OCI-LY3 (cell line): Measurements from ENCODE around the gene DCAF4.
A peak's percentile ranks its signal among the peaks of the same experiment; 100 is the strongest.

Experiments used
- H2AFZ ChIP-seq: fragments of 200-600, 300-600 bp; shearing (Covaris generic); 2 replicates; pipeline ENCODE4 v1.6.0; 2014; ENCODE audit warnings: antibody characterized with exemption, low read depth, low read length
- H3K27ac ChIP-seq: fragments of 200-600, 300-600 bp; sonication (generic); 2 replicates; pipeline ENCODE4 v1.5.1; 2014; ENCODE audit warnings: mild to moderate bottlenecking, low read length, moderate library complexity, mixed read lengths
- H3K27me3 ChIP-seq: fragments of 200-600, 300-600 bp; sonication (generic); 2 replicates; pipeline ENCODE4 v1.6.1; 2014; ENCODE audit warnings: low read depth, low read length, mixed read lengths
- H3K36me3 ChIP-seq: fragments of 200-600, 300-600 bp; sonication (generic); replicated peaks from 2 replicates; pipeline ENCODE3; 2014; ENCODE audit warnings: low read depth, low read length, mixed read lengths
- H3K4me1 ChIP-seq: fragments of 300-600, 200-600 bp; sonication (generic); 2 replicates; pipeline ENCODE4 v1.6.1; 2014; ENCODE audit warnings: low read length, mixed read lengths
- H3K4me2 ChIP-seq: fragments of 200-600, 300-600 bp; sonication (generic); 2 replicates; pipeline ENCODE4 v1.6.1; 2014; ENCODE audit warnings: low read length, mixed read lengths
- H3K4me3 ChIP-seq: fragments of 300-600, 200-600 bp; sonication (generic); 2 replicates; pipeline ENCODE4 v1.5.1; 2014; ENCODE audit warnings: antibody characterized with exemption, mild to moderate bottlenecking, low read length, moderate library complexity
- H3K79me2 ChIP-seq: fragments of 300-600, 200-600 bp; shearing (Covaris generic); 2 replicates; pipeline ENCODE4 v1.6.1; 2014; ENCODE audit warnings: mild to moderate bottlenecking, low read length, mixed read lengths
- H3K9ac ChIP-seq: fragments of 300-600, 200-600 bp; shearing (Covaris generic); 2 replicates; pipeline ENCODE4 v1.6.0; 2014; ENCODE audit warnings: mild to moderate bottlenecking, low read length, moderate library complexity
- H3K9me3 ChIP-seq: fragments of 200-600, 300-600 bp; shearing (Covaris generic); 2 replicates; pipeline ENCODE4 v1.6.1; 2014; ENCODE audit warnings: low read length, mixed read lengths; ENCODE audit not compliant: insufficient read depth
- H4K20me1 ChIP-seq: fragments of 200-600, 300-600 bp; sonication (generic); 2 replicates; pipeline ENCODE4 v1.6.1; 2016; ENCODE audit warnings: low read length, mixed read lengths; ENCODE audit not compliant: insufficient read depth
- CTCF ChIP-seq: fragments of 200-600, 300-600 bp; sonication (generic); IDR thresholded peaks from 2 replicates; pipeline ENCODE4 v1.5.1; 2014; ENCODE audit warnings: antibody characterized with exemption, low read length, low read depth
- EZH2phosphoT487 ChIP-seq: fragments of 200-600 bp; shearing (Covaris generic); IDR thresholded peaks from 2 replicates; pipeline ENCODE4 v1.6.1; 2018; ENCODE audit warnings: antibody characterized with exemption, mixed run types, low read depth

DCAF4 gene

GRCh38 chr14:72891666-72892102 lies 34.6 kb upstream of the DCAF4 start:
- Histone ChIP-seq H3K4me2 (peak overlapping the region; percentile 100), H3K27ac (no peak overlapping the region), H3K79me2 (peaks cover 65% of the 10 kb centered on the region), H3K27me3 (no peaks in the 10 kb centered on the region), H3K9me3 (no peaks in the 10 kb centered on the region), H4K20me1 (no peaks in the 10 kb centered on the region), H3K4me3 (peak overlapping the region; percentile 91), H2AFZ (no peak overlapping the region), H3K36me3 (peaks cover 3% of the 10 kb centered on the region), H3K9ac (peak overlapping the region; percentile 80), H3K4me1 (peaks cover 31% of the 10 kb centered on the region)
- no peak for TF ChIP-seq EZH2phosphoT487
- TF ChIP-seq CTCF, result no peak

GRCh38 chr14:72892103-72892878 lies 34.0 kb upstream of the DCAF4 start:
- Histone ChIP-seq H3K36me3 (peaks cover 3% of the 10 kb centered on the region), H3K27ac (peak overlapping the region; percentile 73; the same call in 1 of the 2 replicates), H2AFZ (no peak overlapping the region), H3K4me1 (peaks cover 31% of the 10 kb centered on the region), H3K9me3 (no peaks in the 10 kb centered on the region), H4K20me1 (no peaks in the 10 kb centered on the region), H3K27me3 (no peaks in the 10 kb centered on the region), H3K4me2 (peak overlapping the region; percentile 100), H3K79me2 (peaks cover 59% of the 10 kb centered on the region), H3K9ac (peak overlapping the region; percentile 80), H3K4me3 (peak overlapping the region; percentile 91)
- TF ChIP-seq CTCF, result no peak
- TF ChIP-seq EZH2phosphoT487, result no peak

GRCh38 chr14:72892879-72893635 lies 33.2 kb upstream of the DCAF4 start:
- Histone ChIP-seq H3K4me1 (peaks cover 30% of the 10 kb centered on the region), H2AFZ (no peak overlapping the region), H3K79me2 (peaks cover 51% of the 10 kb centered on the region), H3K27ac (peak overlapping the region; percentile 73), H3K4me3 (peak overlapping the region; percentile 91), H3K36me3 (no peaks in the 10 kb centered on the region), H4K20me1 (no peaks in the 10 kb centered on the region), H3K4me2 (peak overlapping the region; percentile 100), H3K9ac (peak overlapping the region; percentile 80), H3K9me3 (no peaks in the 10 kb centered on the region), H3K27me3 (no peaks in the 10 kb centered on the region)
- no peak for TF ChIP-seq CTCF
- TF ChIP-seq EZH2phosphoT487, result no peak
